Smooth muscle cell (in vitro differentiated cells): ENCODE data around the gene CCL1. TPM values are rescaled to one million over a fixed set of nuclear protein-coding genes. Genes with fewer than 3 reads are reported as not detected.

Source experiments
- DNase-seq: peaks from one replicate; lab custom pipeline; 2025; ENCODE audit not compliant: unreplicated experiment; lab: John Stamatoyannopoulos, UW
- H2AFZ ChIP-seq: fragments of 200-600 bp; sonication (generic); 2 replicates; pipeline ENCODE4 v1.6.0; 2016; ENCODE audit warnings: antibody characterized with exemption, low read depth, mild to moderate bottlenecking
- H3F3A ChIP-seq: fragments of 200-600 bp; sonication (generic); 2 replicates; pipeline ENCODE4 v1.6.0; 2017; ENCODE audit warnings: antibody characterized with exemption, low read depth
- H3K27ac ChIP-seq: fragments of 200-600 bp; sonication (generic); 2 replicates; pipeline ENCODE4 v1.5.1; 2016; ENCODE audit warnings: low read depth, mild to moderate bottlenecking
- H3K27me3 ChIP-seq: fragments of 200-600 bp; sonication (generic); 2 replicates; pipeline ENCODE4 v1.6.1; 2016; ENCODE audit warnings: low read depth, mild to moderate bottlenecking
- H3K36me3 ChIP-seq: fragments of 200-600 bp; sonication (generic); 2 replicates; pipeline ENCODE4 v1.5.1; 2016; ENCODE audit warnings: low read depth
- H3K4me1 ChIP-seq: fragments of 200-600 bp; sonication (generic); 2 replicates; pipeline ENCODE4 v1.5.1; 2016; ENCODE audit warnings: low read depth
- H3K4me2 ChIP-seq: fragments of 200-600 bp; sonication (generic); 2 replicates; pipeline ENCODE4 v1.6.0; 2016; ENCODE audit warnings: mild to moderate bottlenecking
- H3K4me3 ChIP-seq: fragments of 200-600 bp; sonication (generic); 2 replicates; pipeline ENCODE4 v1.5.1; 2016; ENCODE audit warnings: mild to moderate bottlenecking
- H3K79me2 ChIP-seq: fragments of 200-600 bp; sonication (generic); 2 replicates; pipeline ENCODE4 v1.6.0; 2016; ENCODE audit warnings: low read depth, mild to moderate bottlenecking
- H3K9ac ChIP-seq: fragments of 200-600 bp; sonication (generic); 2 replicates; pipeline ENCODE4 v1.6.0; 2016; ENCODE audit warnings: low read depth
- H3K9me3 ChIP-seq: fragments of 200-600 bp; sonication (generic); replicated peaks from 2 replicates; pipeline ENCODE4 v1.5.1; 2016; ENCODE audit warnings: low read depth
- H4K20me1 ChIP-seq: fragments of 200-600 bp; sonication (generic); 2 replicates; pipeline ENCODE4 v1.6.0; 2016; ENCODE audit warnings: low read depth
- CTCF ChIP-seq: fragments of 200-600 bp; sonication (generic); IDR thresholded peaks from 2 replicates; pipeline ENCODE4 v1.5.1; 2017; ENCODE audit warnings: borderline replicate concordance, mild to moderate bottlenecking, antibody characterized with exemption; ENCODE audit not compliant: insufficient read depth, poor library complexity, severe bottlenecking
- WGBS: methylation state at CpG from one replicate; pipeline ENCODE4 v1.1.7; 2016; ENCODE audit warnings: low lambda C conversion rate; 5-methylcytosine and 5-hydroxymethylcytosine counted together
- polyA plus RNA-seq: library from polyadenylated mRNA; unstranded; fragments of >200 nt; fragmentation: Nextera tagmentation; extraction: Ambion mirVana; gene quantifications from 2 replicates; pipeline ENCODE4 v1.2.1, GENCODE V29; 2016
- total RNA-seq: library from RNA; depleted of rRNA; stranded (reverse); fragments of >200 nt; gene quantifications from 2 replicates; pipeline ENCODE4 v1.2.3, GENCODE V29; 2014

CCL1 gene
- total and polyA plus RNA-seq, 2 experiments from 2014 or later = not detected

DNA sequence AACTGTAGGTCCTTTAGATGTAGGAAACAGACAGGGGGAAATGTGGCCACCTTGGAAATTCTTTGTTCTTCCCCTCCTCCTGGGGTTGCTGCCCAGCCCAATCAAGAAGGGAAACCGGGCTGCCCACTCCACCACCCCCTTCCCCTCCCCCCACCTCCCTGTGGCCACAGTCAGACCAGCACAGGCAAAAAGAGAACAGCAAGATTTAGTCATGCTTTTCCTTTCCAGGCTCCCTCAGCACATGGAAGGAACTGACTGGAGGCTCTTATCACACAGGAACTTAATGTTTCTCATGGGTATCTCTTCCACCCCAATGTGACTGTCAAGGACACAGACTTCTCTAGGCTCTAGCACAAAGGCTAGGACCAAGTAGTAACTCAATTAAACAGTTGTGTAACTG is 3.0 kb upstream of the CCL1 start:
- Histone ChIP-seq H3K4me3 (no peak overlapping the region), H4K20me1 (no peaks in the 10 kb centered on the region), H2AFZ (no peak overlapping the region), H3K9me3 (no peaks in the 10 kb centered on the region), H3K79me2 (no peaks in the 10 kb centered on the region), H3K27ac (no peak overlapping the region), H3K9ac (no peak overlapping the region), H3K4me2 (no peak overlapping the region), H3K27me3 (peaks cover 8% of the 10 kb centered on the region), H3K4me1 (no peaks in the 10 kb centered on the region), H3K36me3 (no peaks in the 10 kb centered on the region), H3F3A (no peaks in the 10 kb centered on the region)
- DNase-seq = no peak
- TF ChIP-seq CTCF = no peak
- WGBS = no CpG with 5 or more reads among the region's 1 CpG

- no peak overlapping the region for H2AFZ ChIP-seq
- H3K4me3 ChIP-seq = no peak overlapping the region
- H4K20me1 ChIP-seq = no peaks in the 10 kb centered on the region
- DNase-seq = no peak
- no peak overlapping the region for H3K27ac ChIP-seq
- TF ChIP-seq CTCF = no peak
- 91% methylated on average over 2 of the region's 2 CpGs for WGBS
- no peaks in the 10 kb centered on the region for H3K36me3 ChIP-seq
- peaks cover 8% of the 10 kb centered on the region for H3K27me3 ChIP-seq
- H3K79me2 ChIP-seq = no peaks in the 10 kb centered on the region
- H3K9me3 ChIP-seq = no peaks in the 10 kb centered on the region
- H3F3A ChIP-seq = no peaks in the 10 kb centered on the region
- H3K4me1 ChIP-seq = no peaks in the 10 kb centered on the region
- no peak overlapping the region for H3K4me2 ChIP-seq
- no peak overlapping the region for H3K9ac ChIP-seq
Observed at GRCh38 chr17:34365340-34365739, 2.3 kb upstream of the CCL1 start.

DNA sequence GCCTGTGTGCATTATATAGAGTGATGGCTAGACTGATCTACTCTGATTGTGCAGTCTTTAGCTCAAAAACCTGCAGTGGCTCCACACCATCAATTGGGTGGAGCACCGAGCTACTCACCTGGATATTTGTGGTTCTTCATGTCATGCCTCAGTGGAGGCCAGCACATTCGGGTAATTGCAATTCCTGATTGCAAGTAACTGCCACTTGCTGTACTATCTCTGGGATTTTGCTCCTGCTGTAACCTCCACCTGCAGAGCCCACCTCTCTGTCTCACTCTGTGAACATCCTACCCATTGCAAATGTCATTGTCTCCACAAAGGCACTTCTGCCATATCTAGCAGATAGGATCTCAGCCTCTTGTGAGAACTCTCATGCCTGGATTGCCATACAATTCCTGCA is 1.7 kb upstream of the CCL1 start:
- H3F3A ChIP-seq = no peaks in the 10 kb centered on the region
- H3K27me3 ChIP-seq = peaks cover 8% of the 10 kb centered on the region
- 86% methylated on average over 2 of the region's 2 CpGs for WGBS
- H3K79me2 ChIP-seq = no peaks in the 10 kb centered on the region
- H3K4me2 ChIP-seq = no peak overlapping the region
- no peak overlapping the region for H3K9ac ChIP-seq
- H3K36me3 ChIP-seq = no peaks in the 10 kb centered on the region
- H2AFZ ChIP-seq = no peak overlapping the region
- no peaks in the 10 kb centered on the region for H4K20me1 ChIP-seq
- H3K4me3 ChIP-seq = no peak overlapping the region
- H3K9me3 ChIP-seq = no peaks in the 10 kb centered on the region
- DNase-seq = no peak
- H3K4me1 ChIP-seq = no peaks in the 10 kb centered on the region
- no peak overlapping the region for H3K27ac ChIP-seq
- no peak for TF ChIP-seq CTCF

DNA sequence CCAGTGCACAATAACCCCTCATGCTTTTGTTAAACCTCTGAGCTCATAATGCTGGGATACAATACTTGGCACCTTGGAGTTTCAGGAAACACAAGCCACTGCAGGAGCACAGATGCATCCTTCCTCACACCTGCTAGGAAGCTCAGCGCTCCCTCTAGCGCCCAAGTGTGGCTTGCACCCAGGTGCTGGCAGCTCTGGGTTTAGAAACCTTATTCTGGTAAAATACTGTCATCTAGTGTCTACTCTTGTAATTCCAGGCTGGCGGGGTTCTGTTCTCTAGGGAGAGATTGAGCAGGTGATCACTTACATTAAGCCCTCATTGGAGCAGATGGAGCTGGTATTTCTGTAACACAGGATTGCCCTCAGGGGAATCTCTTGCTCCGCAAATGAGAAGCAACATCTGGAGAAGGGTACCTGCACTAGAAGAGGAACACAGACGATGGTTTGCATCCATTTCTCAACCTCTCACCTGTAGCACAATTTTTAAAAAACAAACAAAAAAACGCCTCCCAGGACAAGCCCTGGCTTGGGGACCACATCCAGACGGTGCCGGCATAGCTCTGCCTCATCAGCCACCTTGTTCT is 1.5 kb downstream of the CCL1 start:
- no peaks in the 10 kb centered on the region for H3K9me3 ChIP-seq
- peak; percentile 22 for DNase-seq
- H2AFZ ChIP-seq = no peak overlapping the region
- H3K4me3 ChIP-seq = no peak overlapping the region
- H3K9ac ChIP-seq = no peak overlapping the region
- H3K4me2 ChIP-seq = no peak overlapping the region
- TF ChIP-seq CTCF = peak; percentile 100
- H3F3A ChIP-seq = no peaks in the 10 kb centered on the region
- WGBS = 24% methylated on average over 8 of the region's 8 CpGs
- no peak overlapping the region for H3K27ac ChIP-seq
- H4K20me1 ChIP-seq = no peaks in the 10 kb centered on the region
- no peaks in the 10 kb centered on the region for H3K79me2 ChIP-seq
- no peaks in the 10 kb centered on the region for H3K36me3 ChIP-seq
- H3K27me3 ChIP-seq = peaks cover 8% of the 10 kb centered on the region
- H3K4me1 ChIP-seq = no peaks in the 10 kb centered on the region
